ENCODE data around the gene OR2F1.
"Not testable (repeated sequence)": the region's sequence is repeated elsewhere in the genome, so short reads cannot be mapped to it uniquely, and the experiment has no call there.

The OR2F1 gene

GRCh38 chr7:144006692-144007042 lies 52.0 kb downstream of the OR2F1 start:
- no peak for DNase-seq (ENCODE audit: low read depth in 2 of 2)

- DNase-seq (ENCODE audit: low read depth in 2 of 2) = no peak
Observed at GRCh38 chr7:144009361-144009760, 54.7 kb downstream of the OR2F1 start.

GRCh38 chr7:144010061-144010460 lies 55.4 kb downstream of the OR2F1 start:
- not testable (repeated sequence) for DNase-seq (ENCODE audit: low read depth in 2 of 2)

- not testable (repeated sequence) for DNase-seq (ENCODE audit: low read depth in 2 of 2)
Observed at GRCh38 chr7:144010821-144011220, 56.2 kb downstream of the OR2F1 start.

- no peak for DNase-seq (ENCODE audit: low read depth in 2 of 2)
Observed at GRCh38 chr7:144011458-144012230, 57.0 kb downstream of the OR2F1 start.

Data from stimulated activated CD4-positive, alpha-beta T cell treated with anti-CD3 and anti-CD28 coated beads, Interleukin-12 subunit alpha, Interleukin-12 subunit beta, amount 100 ng/mL, for 24 hours (primary cell).